H9 (cell line): ENCODE data around the gene FMO3. TPM values are rescaled to one million over a fixed set of nuclear protein-coding genes. Genes with fewer than 3 reads are reported as not detected.

ENCODE experiments used
- DNase-seq: peaks from one replicate; pipeline ENCODE4 v3.0.0-alpha.2; 2017
- H2AFZ ChIP-seq: one replicate; pipeline ENCODE4 v1.6.1; 2013; ENCODE audit warnings: mild to moderate bottlenecking, low read length, control low read depth, moderate library complexity
- H2AK5ac ChIP-seq: 2 replicates; pipeline ENCODE4 v1.6.1; 2013; ENCODE audit warnings: low read length, control low read depth, mixed read lengths; ENCODE audit not compliant: insufficient read length
- H2BK120ac ChIP-seq: one replicate; pipeline ENCODE4 v1.6.1; 2013; ENCODE audit warnings: low read depth, mild to moderate bottlenecking, low read length, control low read depth, inconsistent platforms; ENCODE audit not compliant: poor library complexity, severe bottlenecking
- H2BK12ac ChIP-seq: 2 replicates; pipeline ENCODE4 v1.6.1; 2013; ENCODE audit warnings: low read length, control low read depth, mixed read lengths, low read depth; ENCODE audit not compliant: insufficient read length
- H2BK15ac ChIP-seq: 2 replicates; pipeline ENCODE4 v1.6.1; 2013; ENCODE audit warnings: low read depth, low read length, control low read depth
- H2BK20ac ChIP-seq: one replicate; pipeline ENCODE4 v1.6.1; 2013; ENCODE audit warnings: low read depth, mild to moderate bottlenecking, low read length, control low read depth, inconsistent platforms; ENCODE audit not compliant: poor library complexity, severe bottlenecking
- H2BK5ac ChIP-seq: 2 replicates; pipeline ENCODE4 v1.6.1; 2013; ENCODE audit warnings: low read length, control low read depth, mixed read lengths; ENCODE audit not compliant: insufficient read length
- H3K14ac ChIP-seq: 2 replicates; pipeline ENCODE4 v1.6.1; 2013; ENCODE audit warnings: low read length, control low read depth; ENCODE audit not compliant: insufficient read depth
- H3K18ac ChIP-seq: 2 replicates; pipeline ENCODE4 v1.6.1; 2013; ENCODE audit warnings: low read depth, mild to moderate bottlenecking, mixed read lengths, low read length, control low read depth; ENCODE audit not compliant: insufficient read length
- H3K23ac ChIP-seq: 2 replicates; pipeline ENCODE4 v1.6.1; 2013; ENCODE audit warnings: low read length, control low read depth, mixed read lengths, low read depth; ENCODE audit not compliant: insufficient read length
- H3K23me2 ChIP-seq: 2 replicates; pipeline ENCODE4 v1.6.1; 2013; ENCODE audit warnings: low read depth, mild to moderate bottlenecking, mixed read lengths, low read length, control low read depth; ENCODE audit not compliant: insufficient read length, poor library complexity, severe bottlenecking
- H3K27ac ChIP-seq: 2 replicates; pipeline ENCODE4 v1.5.1; 2013; ENCODE audit warnings: low read length, control low read depth, mixed read lengths, low read depth; ENCODE audit not compliant: insufficient read length
- H3K27me3 ChIP-seq: 2 replicates; pipeline ENCODE4 v1.6.1; 2013; ENCODE audit warnings: low read length, control low read depth, inconsistent platforms; ENCODE audit not compliant: insufficient read depth
- H3K4ac ChIP-seq: 2 replicates; pipeline ENCODE4 v1.6.1; 2013; ENCODE audit warnings: low read depth, mild to moderate bottlenecking, control low read depth, inconsistent platforms, low read length, moderate library complexity
- H3K4me1 ChIP-seq: 2 replicates; pipeline ENCODE4 v1.6.1; 2013; ENCODE audit warnings: low read length, control low read depth, inconsistent platforms; ENCODE audit not compliant: insufficient read depth
- H3K4me2 ChIP-seq: 2 replicates; pipeline ENCODE4 v1.6.1; 2013; ENCODE audit warnings: low read length, control low read depth, mixed read lengths; ENCODE audit not compliant: insufficient read length, insufficient read depth
- H3K56ac ChIP-seq: 2 replicates; pipeline ENCODE4 v1.6.1; 2013; ENCODE audit warnings: low read depth, mild to moderate bottlenecking, mixed read lengths, low read length, control low read depth; ENCODE audit not compliant: insufficient read length
- H3K79me1 ChIP-seq: 2 replicates; pipeline ENCODE4 v1.6.1; 2013; ENCODE audit warnings: low read depth, mild to moderate bottlenecking, moderate library complexity, low read length, control low read depth, inconsistent platforms; ENCODE audit not compliant: insufficient read depth, poor library complexity, severe bottlenecking
- H3K79me2 ChIP-seq: 2 replicates; pipeline ENCODE4 v1.6.1; 2013; ENCODE audit warnings: low read length, control low read depth, inconsistent platforms; ENCODE audit not compliant: insufficient read depth
- H3K9ac ChIP-seq: 2 replicates; pipeline ENCODE4 v1.6.1; 2013; ENCODE audit warnings: low read length, control low read depth, mixed read lengths; ENCODE audit not compliant: insufficient read length; ENCODE audit errors: extremely low read depth
- H3K9me3 ChIP-seq: one replicate; pipeline ENCODE4 v1.6.1; 2013; ENCODE audit warnings: low read depth, low read length, inconsistent platforms; ENCODE audit not compliant: control insufficient read depth
- H3T11ph ChIP-seq: one replicate; pipeline ENCODE4 v1.6.1; 2013; ENCODE audit warnings: mild to moderate bottlenecking, low read length, control low read depth, inconsistent platforms
- H4K20me1 ChIP-seq: one replicate; pipeline ENCODE4 v1.6.1; 2013; ENCODE audit not compliant: control insufficient read depth, insufficient read length, insufficient read depth
- H4K5ac ChIP-seq: 2 replicates; pipeline ENCODE4 v1.6.1; 2013; ENCODE audit warnings: low read depth, mild to moderate bottlenecking, mixed read lengths, low read length, control low read depth; ENCODE audit not compliant: insufficient read length
- H4K8ac ChIP-seq: replicated peaks from 2 replicates; pipeline ENCODE4 v1.6.1; 2013; ENCODE audit warnings: low read length, control low read depth, mixed read lengths, low read depth; ENCODE audit not compliant: insufficient read length
- H4K91ac ChIP-seq: 2 replicates; pipeline ENCODE4 v1.6.1; 2013; ENCODE audit warnings: low read depth, mild to moderate bottlenecking, moderate library complexity, mixed read lengths, low read length, control low read depth; ENCODE audit not compliant: insufficient read length
- H3K27ac Mint-ChIP-seq, 3 experiments: 2 replicates in 2 of 3; 3 replicates in 1 of 3; pipeline ENCODE4 v1.8.0; 2020 to 2021; ENCODE audit warnings: mixed read lengths in 3 of 3, mild to moderate bottlenecking in 1 of 3, moderate library complexity in 1 of 3
- H3K27me3 Mint-ChIP-seq: 2 replicates; pipeline ENCODE4 v1.8.0; 2021; ENCODE audit warnings: low read depth, mild to moderate bottlenecking, moderate library complexity, mixed read lengths
- H3K36me3 Mint-ChIP-seq, 3 experiments: 2 replicates in 2 of 3; 3 replicates in 1 of 3; pipeline ENCODE4 v1.8.0; 2020 to 2021; ENCODE audit warnings: low read depth in 3 of 3, mixed read lengths in 3 of 3; ENCODE audit not compliant: insufficient read depth in 1 of 3
- H3K4me1 Mint-ChIP-seq, 2 experiments: 2 replicates each; pipeline ENCODE4 v1.8.0; 2020; ENCODE audit warnings: mixed read lengths in 2 of 2
- H3K4me3 Mint-ChIP-seq, 2 experiments: 2 replicates in 1 of 2; 3 replicates in 1 of 2; pipeline ENCODE4 v1.8.0; 2020 to 2021; ENCODE audit warnings: mild to moderate bottlenecking in 2 of 2, mixed read lengths in 2 of 2, moderate library complexity in 1 of 2
- H3K9me3 Mint-ChIP-seq, 2 experiments: 2 replicates in 1 of 2; 3 replicates in 1 of 2; pipeline ENCODE4 v1.8.0; 2020; ENCODE audit warnings: mild to moderate bottlenecking in 2 of 2, mixed read lengths in 2 of 2, moderate library complexity in 1 of 2
- CTCF ChIP-seq: fragments of 200-600 bp; sonication (generic); conservative IDR thresholded peaks from 3 replicates; pipeline ENCODE4 v1.8.0; 2021; ENCODE audit warnings: antibody characterized with exemption, mild to moderate bottlenecking
- WGBS: extraction: QIAGEN DNeasy Blood & Tissue Kit; methylation state at CpG from one replicate; pipeline ENCODE4 v1.1.7; 2013; ENCODE audit warnings: missing lambda C conversion rate, low lambda C conversion rate, mixed read lengths; ENCODE audit not compliant: insufficient read length; ENCODE audit errors: extremely low coverage; 5-methylcytosine and 5-hydroxymethylcytosine counted together
- total RNA-seq: library from RNA; stranded (reverse); gene quantifications from 2 replicates; pipeline ENCODE4 v1.2.1, GENCODE V29; 2021

FMO3 gene
- total RNA-seq, 1 experiment from 2014 or later, result not detected

DNA sequence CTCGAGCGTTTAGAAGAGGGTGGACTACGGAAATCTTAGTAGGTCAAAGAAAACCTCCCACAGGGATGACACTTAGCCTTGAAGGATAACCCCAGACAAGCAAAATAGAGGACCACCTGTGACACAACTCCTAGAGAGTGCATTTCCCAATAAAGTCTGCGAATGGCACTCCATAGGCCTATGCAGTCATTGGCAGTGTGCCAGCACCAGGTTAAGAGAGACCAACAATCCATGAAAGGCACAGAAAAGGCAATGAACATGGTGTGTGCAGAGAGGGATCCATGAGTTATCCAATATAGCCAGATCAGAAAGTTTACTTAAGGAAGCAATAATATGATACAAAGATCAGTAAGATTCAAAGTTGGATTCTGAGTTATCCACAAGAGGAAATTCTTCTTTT is 49.2 kb downstream of the FMO3 start:
- Histone ChIP-seq H2BK20ac (no peak overlapping the region), H3K9ac (no peak overlapping the region), H2BK5ac (no peak overlapping the region), H3K14ac (no peak overlapping the region), H4K5ac (no peak overlapping the region), H3K56ac (no peak overlapping the region), H3K4ac (no peak overlapping the region), H3K4me2 (no peak overlapping the region), H2AFZ (no peak overlapping the region), H3K27ac (no peak overlapping the region), H3K79me1 (no peaks in the 10 kb centered on the region), H3K18ac (no peak overlapping the region), H2BK12ac (no peak overlapping the region), H3K23me2 (no peaks in the 10 kb centered on the region), H3K27me3 (no peaks in the 10 kb centered on the region), H4K8ac (no peak overlapping the region), H3K79me2 (no peaks in the 10 kb centered on the region), H3K23ac (no peak overlapping the region), H4K91ac (no peak overlapping the region), H4K20me1 (no peaks in the 10 kb centered on the region), H3T11ph (no peak overlapping the region), H2BK120ac (no peak overlapping the region), H3K4me1 (no peaks in the 10 kb centered on the region; the same call in 1 of the 2 replicates), H2AK5ac (no peak overlapping the region), H3K9me3 (no peaks in the 10 kb centered on the region), H2BK15ac (no peak overlapping the region)
- no peak overlapping the region for H3K27ac Mint-ChIP-seq
- no peak for TF ChIP-seq CTCF
- no peak for DNase-seq
- H3K4me1 Mint-ChIP-seq, result peaks cover 30 to 31% of the 10 kb centered on the region in 2 experiments
- H3K4me3 Mint-ChIP-seq, result no peak overlapping the region
- H3K9me3 Mint-ChIP-seq, result no peaks in the 10 kb centered on the region
- H3K36me3 Mint-ChIP-seq, result no peaks in the 10 kb centered on the region
- no CpG with 5 or more reads among the region's 4 CpGs for WGBS
- H3K27me3 Mint-ChIP-seq, result no peaks in the 10 kb centered on the region
